Suprapubic skin (tissue), 3 donors: ENCODE results near the gene SLC38A1.
"Not testable (repeated sequence)": the region's sequence is repeated elsewhere in the genome, so short reads cannot be mapped to it uniquely, and the experiment has no call there.

Experiments
- CTCF ChIP-seq, 2 donors: fragments of 200-600 bp in 1 of 2; fragments of 450-650 bp in 1 of 2; sonication (generic) in 1 of 2; IDR thresholded peaks; one replicate each; pipeline ENCODE4 v1.5.1; 2016 to 2019; ENCODE audit warnings: antibody characterized with exemption in 2 of 2, mild to moderate bottlenecking in 1 of 2, moderate library complexity in 1 of 2
- POLR2A ChIP-seq, 2 donors: fragments of 450-650 bp; IDR thresholded peaks; one replicate each; pipeline ENCODE4 v1.6.1; 2017; ENCODE audit warnings: antibody characterized with exemption in 2 of 2, mild to moderate bottlenecking in 2 of 2, moderate library complexity in 2 of 2

GRCh38 chr12:46162549-46163076 is 106.2 kb downstream of the SLC38A1 start:
- TF ChIP-seq POLR2A, CTCF (IDR thresholded peaks at IDR 0.05): not testable (repeated sequence)
